IPS-NIHi7 (cell line): ENCODE data around the gene GYG1.

Source experiments
- DNase-seq: peaks from one replicate; pipeline ENCODE4 v3.0.0; 2012; ENCODE audit warnings: mixed read lengths; ENCODE audit errors: extremely low spot score

Gene GYG1

GRCh38 chr3:148991219-148992026, at the start of gene GYG1:
Gene GYG1, plus strand, starts transcription at chr3:148991540. Its CDS starts 101 bp downstream, at chr3:148991641.
- DNase-seq, result peak; percentile 88

- DNase-seq, result peak; percentile 68
Observed at GRCh38 chr3:148943506-148944205, 47.7 kb upstream of the GYG1 start.

DNA sequence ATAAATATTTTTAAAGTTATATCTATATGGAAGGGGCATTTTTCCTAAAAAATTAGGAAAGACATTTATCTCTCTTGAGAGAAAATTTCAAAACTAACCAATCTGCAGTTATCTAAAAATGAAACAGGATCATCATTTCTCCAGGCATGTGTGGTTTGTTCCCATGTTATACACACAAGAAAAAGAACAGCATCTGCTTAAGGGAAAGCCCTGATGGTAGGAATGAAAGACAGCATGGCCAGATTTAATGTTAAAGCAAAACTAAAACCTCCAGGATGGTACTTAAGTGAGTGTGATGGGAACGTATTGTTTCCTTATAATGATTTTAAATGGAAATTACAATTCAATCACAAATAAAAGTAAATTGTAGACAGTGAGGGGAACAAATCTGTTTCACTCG, 46.2 kb upstream of the GYG1 start:
- no peak for DNase-seq

DNA sequence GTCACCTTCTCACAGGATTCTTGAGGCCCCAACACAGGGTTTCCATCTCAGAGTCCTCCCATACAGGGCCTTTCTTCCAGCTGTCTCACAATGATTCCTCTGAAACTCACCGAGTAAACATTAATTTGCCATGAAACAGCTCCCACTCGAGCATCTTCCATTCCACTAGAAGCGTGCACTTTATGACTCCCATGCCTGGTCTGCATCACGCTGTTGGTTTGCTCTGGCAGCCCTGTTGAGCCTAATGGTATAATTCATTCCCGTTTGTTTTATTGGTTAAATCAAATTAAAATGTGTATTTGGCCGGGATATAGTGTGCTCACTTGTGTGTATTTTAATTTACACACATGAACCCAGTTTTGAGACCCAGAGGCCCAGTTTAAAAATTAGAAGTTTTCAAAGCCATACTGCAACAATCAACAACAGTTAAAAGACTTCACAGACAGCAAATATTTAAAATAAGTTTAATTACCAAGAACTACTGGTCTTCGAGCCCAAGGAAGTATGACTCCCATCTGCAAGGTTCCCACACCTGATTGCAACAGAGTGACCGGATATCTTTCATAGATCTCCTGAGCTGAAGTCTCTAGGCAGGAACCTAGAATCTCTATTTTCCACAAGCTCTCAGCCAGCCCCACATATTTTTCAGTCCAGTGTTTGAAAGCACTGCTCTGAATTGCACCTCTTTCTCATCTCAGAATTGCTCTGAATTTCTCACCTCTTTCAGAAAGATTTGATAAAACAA, 42.3 kb upstream of the GYG1 start:
- DNase-seq, result no peak

DNA sequence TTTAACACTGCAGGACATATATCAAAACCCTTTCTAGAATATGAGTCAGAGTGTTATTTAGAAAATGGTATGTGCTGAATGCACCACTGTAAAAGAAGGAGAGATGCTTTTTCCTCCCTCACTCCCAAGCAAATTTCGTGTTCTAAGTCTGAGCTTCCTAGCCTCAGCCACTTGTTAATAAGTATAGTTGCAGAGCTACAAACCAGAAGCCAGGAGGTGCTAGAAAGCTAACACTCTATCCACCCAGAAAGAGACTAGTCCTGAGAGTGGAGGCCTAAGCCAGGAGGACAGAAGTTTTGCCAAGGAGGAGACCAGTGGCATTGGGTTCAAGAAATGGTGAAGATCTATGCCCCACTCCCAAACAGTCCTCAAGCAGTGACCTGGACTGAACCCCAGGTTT, 40.5 kb upstream of the GYG1 start:
- peak; percentile 26 for DNase-seq

DNA sequence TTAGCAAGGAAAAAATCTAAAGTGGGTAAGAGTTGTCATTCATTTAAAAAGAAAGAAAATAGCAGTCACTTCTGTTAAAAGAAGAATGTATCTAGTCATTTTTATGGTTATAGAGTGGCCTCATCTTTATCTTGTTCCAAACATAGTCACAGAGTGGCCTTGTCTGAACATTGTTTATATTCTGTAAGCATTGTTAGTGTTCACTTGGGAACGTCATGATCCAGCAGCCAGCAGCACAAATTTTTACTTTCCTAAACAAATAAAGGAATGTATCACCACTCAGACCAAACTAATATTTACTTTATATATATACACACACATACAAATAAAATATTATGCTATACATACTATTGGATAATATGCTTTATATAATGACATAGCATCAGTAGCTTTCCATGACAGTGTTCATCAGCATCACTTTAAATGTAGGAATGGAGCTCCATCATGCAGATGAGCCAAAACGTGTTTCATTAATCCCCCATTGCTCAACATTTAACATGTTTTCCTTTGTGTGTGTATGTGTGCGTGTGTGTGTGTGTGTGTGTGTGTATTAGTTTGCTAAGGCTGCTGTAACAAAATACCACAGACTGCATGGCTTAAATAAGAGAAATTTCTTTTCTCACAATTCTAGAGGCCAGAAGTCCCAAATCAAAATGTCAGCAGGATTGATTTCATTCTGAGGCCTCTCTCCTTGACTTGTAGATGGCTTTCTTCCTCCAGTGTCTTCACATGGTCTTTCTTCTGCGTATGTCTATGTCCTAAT, 39.6 kb upstream of the GYG1 start:
- no peak for DNase-seq

DNA sequence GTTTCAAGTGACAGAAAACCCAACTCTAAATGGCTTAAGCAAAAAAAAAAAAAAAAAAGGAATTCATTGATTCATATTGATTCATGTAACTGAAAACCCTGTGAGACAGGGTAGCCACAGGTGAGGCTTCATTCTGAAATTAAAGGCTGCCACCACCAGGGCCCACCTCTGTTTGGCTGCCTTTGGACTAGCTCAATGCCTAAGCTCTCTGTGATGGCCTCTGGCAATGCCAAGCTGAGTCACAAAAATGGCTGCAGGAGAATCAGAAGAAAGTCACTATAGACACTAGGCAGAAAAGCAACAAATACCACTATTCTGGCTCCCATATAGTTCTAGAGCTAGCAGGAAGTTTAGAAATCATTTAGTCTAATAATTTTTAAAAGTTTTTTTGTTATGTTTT, 38.2 kb upstream of the GYG1 start:
- DNase-seq, result no peak

GRCh38 chr3:148954981-148955380, 36.4 kb upstream of the GYG1 start:
- no peak for DNase-seq

DNA sequence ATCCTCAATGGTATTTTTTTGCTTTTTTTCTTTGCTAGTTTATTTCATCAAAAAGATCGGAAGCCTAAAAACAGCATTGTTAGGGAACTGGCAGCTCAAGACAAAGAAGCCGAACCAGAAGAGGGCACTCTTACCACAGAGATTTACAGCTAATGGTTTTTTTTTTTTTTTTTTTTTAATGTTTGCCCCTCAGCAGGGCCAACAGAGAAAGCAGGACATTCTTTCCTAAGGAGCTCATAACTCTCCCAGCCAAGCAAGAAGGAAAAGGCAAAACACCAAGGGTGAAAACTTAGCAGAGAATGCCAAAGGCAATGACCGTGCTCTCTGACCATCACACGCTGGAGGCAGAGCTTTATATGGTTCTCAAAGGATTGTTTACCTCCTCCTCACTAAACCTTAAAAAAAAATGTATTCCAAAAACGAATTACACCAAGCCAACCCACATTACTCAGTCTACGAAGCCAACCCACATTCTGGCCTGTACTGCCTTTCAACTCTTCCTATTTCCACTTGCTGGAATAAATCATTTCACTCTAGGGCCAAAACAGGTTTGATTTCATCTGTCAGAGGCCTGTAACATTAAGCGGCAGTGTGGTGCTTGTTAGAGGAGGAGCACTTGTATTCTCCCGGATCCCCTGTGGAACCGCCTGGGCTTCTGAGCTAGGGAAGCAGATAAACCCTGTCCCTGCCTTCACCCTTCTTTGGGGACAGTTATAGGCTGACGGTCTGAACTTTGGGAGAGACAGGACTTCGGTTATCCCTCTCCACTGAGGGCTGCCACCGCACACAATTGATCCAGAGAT, 35.6 kb upstream of the GYG1 start:
- peak; percentile 54 for DNase-seq

DNA sequence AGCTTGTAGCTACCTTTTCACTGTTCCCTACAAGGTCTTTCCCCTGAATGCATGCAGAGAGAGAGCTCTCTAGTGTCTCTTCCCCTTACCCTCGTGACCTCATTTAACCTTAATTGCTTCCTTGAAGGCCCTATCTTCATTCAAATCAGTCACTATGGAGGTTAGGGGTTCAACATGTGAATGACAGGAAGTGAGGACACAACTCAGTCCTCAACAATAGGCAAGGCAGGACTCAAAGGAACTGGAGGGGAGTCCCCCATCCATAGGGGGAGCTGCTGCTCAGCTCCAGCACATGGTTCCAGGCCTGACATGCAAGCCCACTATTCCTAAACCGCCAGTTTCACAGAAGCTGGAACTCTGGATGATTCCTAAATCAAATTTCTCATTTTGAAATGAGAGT, 33.8 kb upstream of the GYG1 start:
- peak; percentile 59 for DNase-seq

GRCh38 chr3:148958696-148959095, 32.6 kb upstream of the GYG1 start:
- no peak for DNase-seq

DNA sequence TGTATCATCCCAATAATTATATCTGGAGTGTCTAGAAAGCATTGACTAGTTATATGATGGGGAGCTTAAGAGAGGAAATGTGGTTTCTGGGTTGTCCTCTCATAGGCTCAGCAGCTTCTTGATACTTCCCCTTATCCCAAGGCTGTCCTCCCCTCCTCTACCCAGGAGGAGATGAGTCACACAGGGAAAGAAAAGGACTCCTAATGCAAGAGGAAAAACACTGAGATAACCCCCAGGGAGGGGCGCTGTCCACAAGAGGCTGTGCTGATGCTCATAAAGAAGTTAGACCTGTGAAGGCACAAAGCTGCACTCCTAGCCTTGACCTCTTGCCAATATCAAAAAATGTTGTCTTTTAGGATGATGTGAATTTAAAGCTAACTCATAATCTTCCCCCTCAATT, 28.8 kb upstream of the GYG1 start:
- DNase-seq, result peak; percentile 85

DNA sequence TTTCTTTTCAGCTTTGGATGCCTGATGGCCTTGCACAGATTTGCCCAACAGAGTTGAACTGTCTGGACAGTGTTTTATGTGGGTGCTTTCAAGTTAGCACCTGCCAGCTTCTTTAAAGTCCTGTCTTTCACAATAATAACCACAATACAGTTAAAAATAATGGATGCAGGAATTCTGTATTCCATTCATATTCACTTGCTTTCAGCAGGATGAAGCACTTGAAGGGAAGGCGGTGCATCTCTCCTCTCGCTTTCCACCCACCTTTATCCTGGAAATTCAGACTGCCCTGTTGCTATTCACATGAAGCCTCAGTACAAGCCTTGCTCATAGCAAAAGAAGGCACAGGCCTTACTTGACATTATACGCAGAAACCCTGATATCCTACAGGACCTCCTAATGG, 26.5 kb upstream of the GYG1 start:
- DNase-seq, result no peak

GRCh38 chr3:148968321-148968720, 23.0 kb upstream of the GYG1 start:
- DNase-seq, result no peak

GRCh38 chr3:148970271-148970670, 21.1 kb upstream of the GYG1 start:
- no peak for DNase-seq

GRCh38 chr3:148971401-148972163, 19.8 kb upstream of the GYG1 start:
- DNase-seq, result no peak

- DNase-seq, result no peak
Observed at GRCh38 chr3:148974726-148975125, 16.6 kb upstream of the GYG1 start.

GRCh38 chr3:148975248-148975647, 16.1 kb upstream of the GYG1 start:
- no peak for DNase-seq

DNA sequence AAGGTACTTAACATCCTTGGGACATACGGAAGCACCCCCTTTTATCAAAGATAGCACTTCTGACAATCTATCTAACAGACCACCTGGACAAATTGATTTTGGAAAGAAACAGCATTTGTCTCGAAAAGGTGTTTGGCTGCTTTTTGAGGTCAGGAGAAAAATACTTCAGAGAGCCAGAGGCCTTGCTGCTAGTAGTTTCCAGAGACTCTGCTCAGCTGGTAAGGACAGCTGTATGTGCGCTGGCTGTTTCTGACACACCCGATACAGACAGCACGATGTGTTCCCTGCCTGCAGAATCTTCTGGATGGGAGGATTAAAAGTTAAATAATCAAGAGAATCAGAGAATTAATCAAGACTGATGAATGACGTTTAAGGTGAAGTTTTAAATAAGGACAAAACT, 15.6 kb upstream of the GYG1 start:
- DNase-seq, result no peak

GRCh38 chr3:148981273-148981672, 10.1 kb upstream of the GYG1 start:
- DNase-seq, result no peak
